Cardiac muscle cell (in vitro differentiated cells and primary cell): ENCODE data around the gene SEPTIN1. TPM values are rescaled to one million over a fixed set of nuclear protein-coding genes. Genes with fewer than 3 reads are reported as not detected.

Experiments used
- DNase-seq, 2 donors: peaks; one replicate each; pipeline versions ENCODE4 v3.0.0 to v3.0.0-alpha.2; 2010 to 2017; ENCODE audit warnings: low read depth in 1 of 2, low spot score in 1 of 2
- H3K27ac ChIP-seq: fragments of 200-600 bp; sonication (generic); 2 replicates; pipeline ENCODE4 v1.5.1; 2016
- H3K27me3 ChIP-seq: fragments of 200-600 bp; sonication (generic); 2 replicates; pipeline ENCODE4 v1.6.0; 2016; ENCODE audit warnings: control low read depth
- H3K36me3 ChIP-seq: fragments of 200-600 bp; sonication (generic); 2 replicates; pipeline ENCODE4 v1.5.1; 2016; ENCODE audit warnings: control low read depth
- H3K4me1 ChIP-seq: fragments of 200-600 bp; sonication (generic); 2 replicates; pipeline ENCODE4 v1.8.1; 2017; ENCODE audit warnings: low read depth, mild to moderate bottlenecking, mixed run types
- H3K4me3 ChIP-seq: fragments of 200-600 bp; sonication (generic); 2 replicates; pipeline ENCODE4 v1.5.1; 2016; ENCODE audit warnings: mild to moderate bottlenecking
- H3K9me3 ChIP-seq: fragments of 200-600 bp; sonication (generic); 2 replicates; pipeline ENCODE4 v1.5.1; 2017; ENCODE audit warnings: low read depth, mild to moderate bottlenecking, control low read depth
- polyA plus RNA-seq: library from polyadenylated mRNA; unstranded; fragments of >200 nt; fragmentation: Nextera tagmentation; extraction: Ambion mirVana; gene quantifications from 2 replicates; pipeline ENCODE4 v1.2.1, GENCODE V29; 2016
- total RNA-seq: library from RNA; depleted of rRNA; stranded (reverse); fragments of >200 nt; gene quantifications from 2 replicates; pipeline ENCODE4 v1.2.3, GENCODE V29; 2016
- TF ChIP-seq, protein P1 (sequence below): IDR thresholded peaks from 2 replicates; pipeline ENCODE4 v1.5.1; 2012; ENCODE audit warnings: low read depth, mild to moderate bottlenecking, low read length

SEPTIN1 gene, protein sequence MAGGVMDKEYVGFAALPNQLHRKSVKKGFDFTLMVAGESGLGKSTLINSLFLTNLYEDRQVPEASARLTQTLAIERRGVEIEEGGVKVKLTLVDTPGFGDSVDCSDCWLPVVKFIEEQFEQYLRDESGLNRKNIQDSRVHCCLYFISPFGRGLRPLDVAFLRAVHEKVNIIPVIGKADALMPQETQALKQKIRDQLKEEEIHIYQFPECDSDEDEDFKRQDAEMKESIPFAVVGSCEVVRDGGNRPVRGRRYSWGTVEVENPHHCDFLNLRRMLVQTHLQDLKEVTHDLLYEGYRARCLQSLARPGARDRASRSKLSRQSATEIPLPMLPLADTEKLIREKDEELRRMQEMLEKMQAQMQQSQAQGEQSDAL
- total RNA-seq: 0.92 and 0.95 TPM in 2 replicates
- polyA plus RNA-seq: 8.7 and 11.9 TPM in 2 replicates

DNA sequence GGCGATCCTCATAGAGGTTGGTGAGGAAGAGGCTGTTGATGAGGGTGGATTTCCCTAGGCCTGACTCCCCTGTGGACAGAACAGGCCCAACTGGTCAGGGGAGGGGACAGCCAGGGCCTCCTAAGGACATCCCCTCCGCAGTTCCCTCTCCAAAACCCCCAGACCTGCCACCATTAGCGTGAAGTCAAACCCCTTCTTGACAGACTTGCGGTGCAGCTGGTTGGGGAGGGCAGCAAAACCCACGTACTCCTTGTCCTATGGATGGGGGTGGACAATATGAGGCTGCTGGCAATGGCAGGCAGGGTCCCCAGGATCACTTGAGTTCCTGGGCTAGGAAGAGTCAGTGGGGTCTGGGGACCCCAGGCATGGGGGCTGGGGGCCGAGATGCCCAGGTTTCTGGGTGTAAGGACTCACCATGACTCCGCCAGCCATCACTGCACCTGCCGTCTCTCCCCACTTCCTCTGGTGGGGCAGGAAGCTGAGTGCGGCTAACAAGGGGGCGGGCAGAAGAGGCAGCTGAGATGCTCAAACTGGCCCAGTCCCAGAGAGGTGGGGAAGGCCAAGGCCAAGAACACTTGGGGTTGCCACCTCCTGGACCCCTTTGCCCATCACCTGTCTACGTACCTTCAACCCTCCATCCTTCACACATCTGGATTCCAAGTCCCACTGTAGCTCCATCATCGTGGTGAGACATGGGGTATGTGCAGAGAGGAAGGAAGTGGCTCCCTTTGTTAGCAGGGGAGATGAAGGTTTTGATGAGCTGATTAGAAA is at the start of gene SEPTIN1:
TSS of gene SEPTIN1 (minus strand) at position 451 of the 771 bp plus-strand sequence. CDS start at position 432, 19 bp downstream.
- Histone ChIP-seq H3K4me1 (peaks cover 7% of the 10 kb centered on the region), H3K27me3 (no peaks in the 10 kb centered on the region), H3K9me3 (no peaks in the 10 kb centered on the region), H3K4me3 (no peak within 1 kb of the TSS), H3K27ac (peak within 1 kb of the TSS; percentile 70), H3K36me3 (no peaks in the 10 kb centered on the region)
- TF ChIP-seq, protein P1, sequence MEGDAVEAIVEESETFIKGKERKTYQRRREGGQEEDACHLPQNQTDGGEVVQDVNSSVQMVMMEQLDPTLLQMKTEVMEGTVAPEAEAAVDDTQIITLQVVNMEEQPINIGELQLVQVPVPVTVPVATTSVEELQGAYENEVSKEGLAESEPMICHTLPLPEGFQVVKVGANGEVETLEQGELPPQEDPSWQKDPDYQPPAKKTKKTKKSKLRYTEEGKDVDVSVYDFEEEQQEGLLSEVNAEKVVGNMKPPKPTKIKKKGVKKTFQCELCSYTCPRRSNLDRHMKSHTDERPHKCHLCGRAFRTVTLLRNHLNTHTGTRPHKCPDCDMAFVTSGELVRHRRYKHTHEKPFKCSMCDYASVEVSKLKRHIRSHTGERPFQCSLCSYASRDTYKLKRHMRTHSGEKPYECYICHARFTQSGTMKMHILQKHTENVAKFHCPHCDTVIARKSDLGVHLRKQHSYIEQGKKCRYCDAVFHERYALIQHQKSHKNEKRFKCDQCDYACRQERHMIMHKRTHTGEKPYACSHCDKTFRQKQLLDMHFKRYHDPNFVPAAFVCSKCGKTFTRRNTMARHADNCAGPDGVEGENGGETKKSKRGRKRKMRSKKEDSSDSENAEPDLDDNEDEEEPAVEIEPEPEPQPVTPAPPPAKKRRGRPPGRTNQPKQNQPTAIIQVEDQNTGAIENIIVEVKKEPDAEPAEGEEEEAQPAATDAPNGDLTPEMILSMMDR: no peak
- no peak for DNase-seq

DNA sequence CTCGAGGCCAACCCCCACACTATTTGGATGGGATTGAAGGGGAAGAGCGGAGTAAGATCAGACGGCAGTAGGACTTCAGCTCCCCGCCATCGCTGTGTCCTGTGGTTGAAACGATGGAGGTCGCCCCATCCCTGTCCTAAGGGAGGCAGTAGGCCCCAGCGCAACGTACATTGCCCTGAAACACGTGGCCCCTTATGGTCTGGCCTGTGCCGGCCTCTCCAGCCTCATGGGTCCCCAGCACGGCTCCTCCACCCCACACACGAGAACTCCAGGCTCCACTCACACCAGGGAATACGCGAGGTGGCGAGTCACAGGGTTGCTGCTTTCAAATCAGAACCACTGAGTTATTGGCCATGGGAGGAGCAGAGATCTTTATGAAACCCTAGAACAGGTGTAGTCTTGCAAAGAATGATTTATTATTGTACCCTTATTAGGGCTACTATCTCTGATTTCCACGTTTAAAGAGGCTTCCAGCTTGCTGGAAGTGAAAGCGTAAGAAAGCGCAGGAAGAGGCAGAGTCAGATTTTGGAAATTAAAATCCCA is 48.1 kb upstream of the SEPTIN1 start:
- Histone ChIP-seq H3K27me3 (no peaks in the 10 kb centered on the region), H3K36me3 (peaks cover 6% of the 10 kb centered on the region), H3K9me3 (no peaks in the 10 kb centered on the region), H3K4me3 (no peak overlapping the region), H3K27ac (peak overlapping the region; percentile 69), H3K4me1 (peaks cover 11% of the 10 kb centered on the region)
- TF ChIP-seq, protein P1: no peak
- DNase-seq: no peak

DNA sequence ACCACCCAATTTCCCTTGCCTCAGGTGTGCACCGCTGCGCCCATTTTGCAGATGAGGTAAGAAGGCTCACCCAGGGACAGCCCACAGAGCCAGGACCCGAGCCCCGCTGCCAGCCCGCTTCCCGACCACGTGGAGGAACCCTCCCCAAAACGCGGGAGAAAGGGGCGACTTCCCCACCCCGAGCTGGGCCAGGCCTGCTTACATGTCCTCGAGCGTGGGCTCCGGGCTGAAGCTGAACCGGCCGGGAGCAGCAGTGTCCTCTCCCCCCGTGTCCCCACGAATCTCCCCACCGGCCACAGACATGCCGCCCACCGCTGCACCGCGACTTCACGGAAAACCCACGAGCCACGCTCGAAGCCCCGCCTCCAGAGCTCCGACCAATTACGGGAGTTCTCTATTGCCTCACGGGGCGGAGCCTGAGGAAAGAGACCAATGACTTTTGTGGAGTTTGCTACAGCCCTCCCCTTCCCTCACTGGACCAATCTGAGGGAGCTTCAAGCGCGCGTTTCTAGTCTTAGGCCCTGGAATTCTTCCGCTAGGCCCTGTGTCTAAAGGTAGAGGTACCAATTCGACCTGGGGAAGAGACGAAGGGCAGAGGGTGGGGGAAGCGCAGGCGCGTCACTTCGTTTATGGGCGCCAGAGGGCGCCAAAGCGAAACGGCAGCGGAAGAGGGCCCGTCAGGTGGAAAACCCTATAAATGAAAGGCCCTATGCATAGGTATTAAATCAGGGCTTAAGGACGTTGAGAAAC is 47.5 kb upstream of the SEPTIN1 start, which contains the start of gene DCTPP1:
TSS of gene DCTPP1 (minus strand) at position 353 of the 750 bp plus-strand sequence. CDS start at position 303, 50 bp downstream.
- Histone ChIP-seq H3K36me3 (peaks cover 6% of the 10 kb centered on the region), H3K4me1 (peaks cover 11% of the 10 kb centered on the region), H3K27me3 (no peaks in the 10 kb centered on the region), H3K4me3 (peak within 1 kb of the TSS; percentile 44), H3K27ac (peak within 1 kb of the TSS; percentile 69), H3K9me3 (no peaks in the 10 kb centered on the region)
- TF ChIP-seq, protein P1: peak; percentile 74
- DNase-seq: peak; percentile 99

DNA sequence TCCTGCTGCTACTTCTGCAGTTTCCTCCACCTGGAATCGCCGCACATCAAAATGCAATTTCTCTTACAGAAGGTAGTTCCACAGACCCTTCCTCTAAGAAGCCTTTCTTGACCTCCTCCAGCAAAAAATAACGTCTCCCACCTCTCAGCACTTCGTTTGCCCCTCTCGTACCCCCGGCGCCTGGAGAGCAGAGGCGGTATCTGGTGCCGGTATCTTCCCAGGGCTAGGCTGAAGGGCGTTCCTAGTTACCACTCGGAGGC is 47.0 kb upstream of the SEPTIN1 start:
- H3K27me3 ChIP-seq: no peaks in the 10 kb centered on the region
- peaks cover 6% of the 10 kb centered on the region for H3K36me3 ChIP-seq
- TF ChIP-seq, protein P1: no peak
- no peak overlapping the region for H3K27ac ChIP-seq
- no peak for DNase-seq
- H3K9me3 ChIP-seq: no peaks in the 10 kb centered on the region
- H3K4me1 ChIP-seq: peaks cover 11% of the 10 kb centered on the region
- peak overlapping the region; percentile 44 for H3K4me3 ChIP-seq

DNA sequence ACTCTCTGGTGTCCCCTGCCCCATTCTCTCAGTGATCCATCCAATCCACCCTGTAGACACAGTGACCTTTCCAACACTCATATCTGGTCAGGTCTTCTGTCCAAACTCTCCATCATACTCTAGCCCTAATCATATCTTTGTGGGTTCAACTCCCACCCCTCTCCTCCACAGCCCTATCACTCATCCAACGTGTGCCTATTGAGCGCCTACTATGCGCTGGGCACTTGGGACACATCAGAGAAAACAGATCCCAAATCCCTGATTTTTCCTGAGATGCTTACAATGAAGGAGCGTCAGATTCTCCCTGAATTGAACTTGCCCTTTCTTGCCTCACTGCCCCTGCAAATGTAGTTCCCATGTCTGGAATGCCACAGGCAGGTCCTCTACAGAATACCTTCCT is 45.7 kb upstream of the SEPTIN1 start:
- Histone ChIP-seq H3K27ac (no peak overlapping the region), H3K4me1 (peaks cover 11% of the 10 kb centered on the region), H3K27me3 (no peaks in the 10 kb centered on the region), H3K9me3 (no peaks in the 10 kb centered on the region), H3K36me3 (peaks cover 6% of the 10 kb centered on the region), H3K4me3 (no peak overlapping the region)
- no peak for DNase-seq
- TF ChIP-seq, protein P1: no peak
